H1 (cell line): ENCODE measurements around the gene SH3BP2. TPM values are rescaled to one million over a fixed set of nuclear protein-coding genes. Genes with fewer than 3 reads are reported as not detected.

ENCODE experiments used
- BCL11A ChIP-seq, 2 experiments: IDR thresholded peaks; one replicate each; pipeline ENCODE4 v1.6.1; 2011; ENCODE audit warnings: low read depth in 2 of 2, low read length in 2 of 2, mild to moderate bottlenecking in 2 of 2
- CREB1 ChIP-seq: IDR thresholded peaks from 2 replicates; pipeline ENCODE4 v1.6.1; 2012; ENCODE audit warnings: inconsistent platforms
- polyA plus RNA-seq, 7 experiments: library from polyadenylated mRNA; depleted of rRNA in 3 of 7; stranded (reverse) in 5 of 7; unstranded in 2 of 7; fragments of >200 nt in 5 of 7; fragments of 200-250 nt in 2 of 7; gene quantifications; 1 replicate in 5 of 7; 2 replicates in 1 of 7; 4 replicates in 1 of 7; pipeline versions ENCODE4 v1.2.1 to v1.2.3, GENCODE V29; 2011 to 2013; ENCODE audit warnings: missing spikeins in 2 of 7, mixed read lengths in 2 of 7
- total RNA-seq: library from RNA; stranded (reverse); fragmentation: NEBNext Ultra II Directional; extraction: Animal tissue kit (Norgen Biotek cat#: 25700); gene quantifications from 2 replicates; pipeline ENCODE4 v1.2.1, GENCODE V29; 2021

Gene SH3BP2
- total and polyA plus RNA-seq, 2 of the 8 experiments (the other 6 are each of a cell fraction or from before 2014, with no cell fraction given) = 27.4 to 31.4 TPM

DNA sequence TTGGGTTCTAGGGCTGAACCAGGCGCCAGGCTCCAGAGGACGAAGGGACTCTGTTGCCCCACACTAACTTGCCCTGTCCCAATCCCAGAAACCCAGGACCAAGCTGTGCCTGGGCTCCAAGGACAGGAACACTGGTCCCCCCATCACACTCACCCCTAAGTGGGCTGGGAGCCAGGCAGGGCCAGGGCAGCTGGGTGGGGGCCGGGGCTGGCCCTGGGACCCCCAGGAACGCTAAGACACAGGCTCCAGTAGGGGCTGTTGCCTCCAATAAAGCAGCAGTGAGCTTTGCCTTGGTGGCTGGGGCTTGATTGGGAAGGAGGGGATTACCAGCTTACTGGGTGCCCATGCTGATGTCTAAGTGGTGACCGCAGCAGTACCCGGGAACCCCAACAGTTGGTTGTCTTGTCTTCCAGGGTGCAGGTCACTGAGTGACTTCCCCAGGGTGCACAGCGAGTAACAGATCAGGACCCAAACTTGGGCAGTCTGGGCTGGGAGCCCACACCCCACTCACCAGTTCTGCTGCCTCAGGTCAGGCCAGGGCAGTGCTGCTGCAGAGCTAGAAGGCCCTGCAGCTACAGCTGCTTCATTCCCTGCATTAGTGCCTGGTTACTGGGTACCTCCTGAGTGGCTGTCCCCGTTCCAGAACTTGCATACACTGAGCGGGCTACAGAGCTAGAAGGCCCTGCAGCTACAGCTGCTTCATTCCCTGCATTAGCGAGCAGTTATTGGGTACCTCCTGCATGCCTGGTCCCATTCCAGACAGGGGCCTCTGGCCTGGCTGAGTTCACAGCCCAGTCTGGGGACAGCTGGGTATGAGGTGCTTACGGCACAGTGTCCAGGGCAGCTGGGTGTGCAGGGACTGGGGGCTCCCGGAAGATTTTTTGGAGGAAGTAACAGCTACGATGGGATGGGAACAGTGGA lies 41.4 kb downstream of the SH3BP2 start (continued):
- TF ChIP-seq BCL11A (IDR thresholded peaks at IDR 0.05; ENCODE audit: low read depth in 2 of 2, low read length in 2 of 2) (no peak), CREB1 (no peak)
